Heart left ventricle (tissue), 16 donors: Measurements from ENCODE around the gene GTPBP10. TPM values are rescaled to one million over a fixed set of nuclear protein-coding genes. Genes with fewer than 3 reads are reported as not detected.

Experiments used
- ATAC-seq, 4 donors: fragments of 200-7000 bp; cut with Tn5 transposase; one replicate each; pipeline ENCODE4 v1.9.1; 2020 to 2022; ENCODE audit warnings: moderate library complexity in 4 of 4, mild to moderate bottlenecking in 3 of 4, moderate number of reproducible peaks in 1 of 4
- DNase-seq, 5 donors: peaks; one replicate each; pipeline ENCODE4 v3.0.0-alpha.2; 2020
- H3K27ac ChIP-seq, 12 donors: fragments of 200-600 bp; sonication (generic) in 4 of 12; one replicate each; pipeline versions ENCODE4 v1.5.0 to v1.8.0; 2016 to 2022; ENCODE audit warnings: mild to moderate bottlenecking in 2 of 12
- H3K27me3 ChIP-seq, 9 donors: fragments of 200-600 bp; sonication (generic) in 2 of 9; one replicate each; pipeline versions ENCODE4 v1.5.1 to v1.8.0; 2016 to 2022; ENCODE audit warnings: mild to moderate bottlenecking in 3 of 9
- H3K36me3 ChIP-seq, 9 donors: fragments of 200-600 bp; sonication (generic) in 2 of 9; one replicate each; pipeline versions ENCODE4 v1.5.0 to v1.8.0; 2018 to 2022; ENCODE audit warnings: mild to moderate bottlenecking in 2 of 9
- H3K4me1 ChIP-seq, 12 donors: fragments of 200-600 bp; sonication (generic) in 4 of 12; one replicate each; pipeline versions ENCODE4 v1.5.0 to v1.8.0; 2016 to 2022; ENCODE audit warnings: mild to moderate bottlenecking in 3 of 12
- H3K4me3 ChIP-seq, 12 donors: fragments of 200-600 bp; sonication (generic) in 4 of 12; one replicate each; pipeline versions ENCODE4 v1.5.0 to v1.8.0; 2017 to 2022; ENCODE audit warnings: mild to moderate bottlenecking in 9 of 12, moderate library complexity in 4 of 12
- H3K9me3 ChIP-seq, 12 donors: fragments of 200-600 bp; sonication (generic) in 4 of 12; one replicate each; pipeline versions ENCODE4 v1.5.0 to v1.8.0; 2016 to 2022; ENCODE audit warnings: mild to moderate bottlenecking in 1 of 12
- POLR2A ChIP-seq, 2 donors: fragments of 450-650 bp; IDR thresholded peaks; one replicate each; pipeline ENCODE4 v1.6.1; 2017; ENCODE audit warnings: antibody characterized with exemption in 2 of 2, mild to moderate bottlenecking in 2 of 2, moderate library complexity in 2 of 2
- WGBS, 4 donors: extraction: QIAGEN DNeasy Blood & Tissue Kit in 2 of 4; methylation state at CpG; one replicate each; pipeline versions ENCODE4 v1.1.5 to v1.1.7; 2013 to 2018; 5-methylcytosine and 5-hydroxymethylcytosine counted together
- intact Hi-C, 10 donors: fragments of 100-400 bp; cut with DNase I; formaldehyde crosslinking; loops; one replicate each; pipeline versions ENCODE4 v1.11.1 to v1.14.2; 2022
- polyA plus RNA-seq, 2 donors: library from polyadenylated mRNA; stranded (reverse); fragments of 200-250 nt; gene quantifications; one replicate each; pipeline ENCODE4 v1.2.3, GENCODE V29; 2013
- total RNA-seq, 9 donors: library from RNA; depleted of rRNA in 2 of 9; stranded (reverse); fragments of >200 nt in 2 of 9; fragmentation: NEBNext Ultra II Directional in 3 of 9; extraction: Animal tissue kit (Norgen Biotek cat#: 25700) in 3 of 9; gene quantifications; one replicate each; pipeline versions ENCODE4 v1.1.0 to v1.2.4, GENCODE V29; 2016 to 2023
- TF ChIP-seq, protein P1 (sequence below), 12 donors: fragments of 200-600 bp; sonication (generic) in 4 of 12; IDR thresholded peaks; one replicate each; pipeline versions ENCODE4 v1.5.0 to v1.8.0; 2018 to 2022; ENCODE audit warnings: antibody characterized with exemption in 12 of 12, mild to moderate bottlenecking in 5 of 12
- donor health status: ischemic (EF 13 %, LVEDD 7.1; RV severe dilation, severe dysfunction).
- donor health status: healthy with polysubstance abuse.
- donor health status: DM: no; HTN: yes; CAD: no.
- donor health status: DM: no; HTN: no; CAD: no.
- donor health status: ischemic (EF 25% LVEDD 6.9; RV normal size, moderate dysfunction).
- donor health status: ischemic (EF 25% LVEDD 5.7; RV mildly dilated, moderate dysfunction).
- donor health status: healthy.
- donor health status: DM: yes; HTN: yes; CAD: no.
- donor health status: ischemic (EF 35%, LVEDD 5.7; RV mildly dilated, moderate dysfunction).
- donor health status: nonischemic (EF 11% LVEDD 7.7; RV severe dilation, severe dysfunction).
- donor health status: DM: yes; HTN: yes; CAD: no.
- donor health status: PGD.
- donor health status: ischemic (EF 29% LVEDD 5.4; RV normal size, mild dysfunction).
- donor health status: nonischemic (EF 23%, LVEDD 6.1; RV moderate dilation, normal function).

Gene GTPBP10
- total and polyA plus RNA-seq, 11 donors, result 8.2 to 28.4 (median 19.6) TPM

DNA sequence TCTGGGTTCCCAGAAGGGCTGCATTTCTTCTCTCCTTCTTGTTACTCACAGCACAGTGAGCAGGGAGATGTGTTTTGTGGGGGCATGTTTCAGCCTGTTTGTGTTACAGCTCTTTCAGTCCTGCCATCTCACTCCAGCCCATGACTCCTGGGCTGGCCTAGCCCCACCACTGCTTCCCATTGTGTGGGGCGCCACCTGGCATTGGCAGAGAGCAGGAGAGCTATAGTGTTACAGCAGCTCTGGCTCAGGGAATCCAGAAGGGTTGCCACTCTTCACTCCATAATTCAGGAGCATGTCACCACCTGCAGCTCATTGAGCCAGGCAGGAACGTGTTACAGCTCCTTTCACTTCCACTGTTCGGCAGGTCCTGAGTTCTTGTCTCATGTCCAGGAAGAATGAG is 86.7 kb downstream of the GTPBP10 start:
- ATAC-seq (no peak), DNase-seq (no peak)
- Histone ChIP-seq H3K36me3 (no peaks in the 10 kb centered on the region), H3K4me1 (no peaks in the 10 kb centered on the region), H3K27ac (no peak overlapping the region), H3K4me3 (no peak overlapping the region), H3K9me3 (peaks cover 0 to 24% (median 4%) of the 10 kb centered on the region in 12 donors), H3K27me3 (no peaks in the 10 kb centered on the region)
- intact Hi-C loops, result loop anchor here in 3 of 10 donors (5.0 to 10.0 kb wide), 3 partner anchors 62 to 1638 kb away; partner anchors contain the start of genes STEAP1 (in 1 of the 3) and TEX47 (in 1 of the 3)
- 77 to 94% (median 83%) methylated on average over 3 of the region's 3 CpGs for WGBS, 4 donors
- TF ChIP-seq, protein P1, sequence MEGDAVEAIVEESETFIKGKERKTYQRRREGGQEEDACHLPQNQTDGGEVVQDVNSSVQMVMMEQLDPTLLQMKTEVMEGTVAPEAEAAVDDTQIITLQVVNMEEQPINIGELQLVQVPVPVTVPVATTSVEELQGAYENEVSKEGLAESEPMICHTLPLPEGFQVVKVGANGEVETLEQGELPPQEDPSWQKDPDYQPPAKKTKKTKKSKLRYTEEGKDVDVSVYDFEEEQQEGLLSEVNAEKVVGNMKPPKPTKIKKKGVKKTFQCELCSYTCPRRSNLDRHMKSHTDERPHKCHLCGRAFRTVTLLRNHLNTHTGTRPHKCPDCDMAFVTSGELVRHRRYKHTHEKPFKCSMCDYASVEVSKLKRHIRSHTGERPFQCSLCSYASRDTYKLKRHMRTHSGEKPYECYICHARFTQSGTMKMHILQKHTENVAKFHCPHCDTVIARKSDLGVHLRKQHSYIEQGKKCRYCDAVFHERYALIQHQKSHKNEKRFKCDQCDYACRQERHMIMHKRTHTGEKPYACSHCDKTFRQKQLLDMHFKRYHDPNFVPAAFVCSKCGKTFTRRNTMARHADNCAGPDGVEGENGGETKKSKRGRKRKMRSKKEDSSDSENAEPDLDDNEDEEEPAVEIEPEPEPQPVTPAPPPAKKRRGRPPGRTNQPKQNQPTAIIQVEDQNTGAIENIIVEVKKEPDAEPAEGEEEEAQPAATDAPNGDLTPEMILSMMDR (IDR thresholded peaks at IDR 0.05), result no peak
- TF ChIP-seq POLR2A (IDR thresholded peaks at IDR 0.05), result no peak

Other genes starting within 250 kb of the GTPBP10 start
- gene STEAP1, start 192.2 kb upstream of the GTPBP10 start, total RNA-seq, result 1 to 10 TPM in 4 of 9 donors, under 1 TPM in 5; 0.49 to 8.3 (median 0.92) TPM
- gene STEAP1, start 192.2 kb upstream of the GTPBP10 start, polyA plus RNA-seq, result under 1 TPM; 0.34 to 0.82 TPM
- 10 to 100 TPM in 3 of 9 donors, 1 to 10 TPM in 6; 6.2 to 16.7 (median 9.1) TPM for gene STEAP2, start 135.0 kb upstream of the GTPBP10 start, total RNA-seq
- 1 to 10 TPM; 1.4 to 4.1 TPM for gene STEAP2, start 135.0 kb upstream of the GTPBP10 start, polyA plus RNA-seq
- 1 to 10 TPM; 1.3 to 4.5 (median 2.7) TPM for gene CFAP69, start 101.5 kb upstream of the GTPBP10 start, total RNA-seq
- 1 to 10 TPM; 1.0 to 1.3 TPM for gene CFAP69, start 101.5 kb upstream of the GTPBP10 start, polyA plus RNA-seq
- not detected for gene FAM237B, start 25.4 kb upstream of the GTPBP10 start, total RNA-seq
- not detected for gene FAM237B, start 25.4 kb upstream of the GTPBP10 start, polyA plus RNA-seq
- gene CLDN12, start 56.7 kb downstream of the GTPBP10 start, total RNA-seq, result 10 to 100 TPM; 20.7 to 45.2 (median 32.2) TPM
- gene CLDN12, start 56.7 kb downstream of the GTPBP10 start, polyA plus RNA-seq, result 10 to 100 TPM; 22.3 to 23.6 TPM
- not detected for gene PTTG1IP2, start 122.9 kb downstream of the GTPBP10 start, total RNA-seq
- not detected for gene PTTG1IP2, start 122.9 kb downstream of the GTPBP10 start, polyA plus RNA-seq
- gene CDK14, start 249.6 kb downstream of the GTPBP10 start, total RNA-seq, result 10 to 100 TPM; 12.2 to 37.7 (median 26.3) TPM
- gene CDK14, start 249.6 kb downstream of the GTPBP10 start, polyA plus RNA-seq, result 10 to 100 TPM in 1 of 2 donors, 1 to 10 TPM in 1; 2.9 to 13.9 TPM